A549 (cell line): Measurements from ENCODE around the gene SLC46A2. TPM values are rescaled to one million over a fixed set of nuclear protein-coding genes. Genes with fewer than 3 reads are reported as not detected.

Source experiments
- ATAC-seq, 2 experiments: fragments of 200-7000 bp in 1 of 2; fragments of >200 bp in 1 of 2; cut with Nextera tagmentation in 1 of 2; cut with Tn5 transposase in 1 of 2; 3 replicates each; pipeline versions ENCODE4 v1.8.0 to v1.9.1; 2018 to 2020; ENCODE audit warnings: mild to moderate bottlenecking in 1 of 2, moderate library complexity in 1 of 2
- CTCF ChIA-PET: fragments of 300-600 bp; sonication (Branson Sonifier 250); formaldehyde crosslinking; extraction: SDS; loops from one replicate; lab custom pipeline; 2021; ENCODE audit warnings: antibody characterized with exemption, inconsistent platforms; lab: Yijun Ruan, JAX
- POLR2A ChIA-PET: fragments of 350-600 bp; formaldehyde crosslinking; extraction: SDS; loops from one replicate; lab custom pipeline; 2021; ENCODE audit warnings: antibody characterized with exemption, inconsistent platforms; lab: Yijun Ruan, JAX
- DNase-seq, 2 experiments: peaks; one replicate each; pipeline versions ENCODE4 v3.0.0 to v3.0.0-alpha.2; 2011 to 2016; ENCODE audit warnings: low read depth in 1 of 2, low spot score in 1 of 2
- FAIRE-seq: peaks from 2 replicates; lab custom pipeline; 2011; peaks lifted over from hg19 to GRCh38; lab: Jason Lieb, UNC
- H3K27ac ChIP-seq, 2 experiments: fragments of >200 bp; sonication (Bioruptor Twin); formaldehyde crosslinking; 3 replicates each; pipeline ENCODE4 v1.5.1; 2016 to 2017
- H3K4me1 ChIP-seq: fragments of >200 bp; sonication (Bioruptor Twin); formaldehyde crosslinking; 3 replicates; pipeline ENCODE4 v1.6.1; 2016
- H3K4me2 ChIP-seq: fragments of >200 bp; sonication (Bioruptor Twin); formaldehyde crosslinking; 3 replicates; pipeline ENCODE4 v1.6.1; 2016
- H3K4me3 ChIP-seq: fragments of >200 bp; sonication (Bioruptor Twin); formaldehyde crosslinking; 3 replicates; pipeline ENCODE4 v1.5.1; 2016
- H3K9me3 ChIP-seq: fragments of >200 bp; sonication (Bioruptor Twin); formaldehyde crosslinking; 3 replicates; pipeline ENCODE4 v1.6.1; 2016
- CBX2 ChIP-seq: fragments of 200-600 bp; sonication (generic); IDR thresholded peaks from 2 replicates; pipeline ENCODE4 v1.6.1; 2016; ENCODE audit warnings: low read depth, mild to moderate bottlenecking, borderline replicate concordance
- CHD2 ChIP-seq: fragments of 150-350 bp; IDR thresholded peaks from 2 replicates; pipeline ENCODE4 v1.6.1; 2014; ENCODE audit warnings: low read length; ENCODE audit not compliant: partially characterized antibody
- CHD4 ChIP-seq: fragments of 200-600 bp; sonication (generic); IDR thresholded peaks from 2 replicates; pipeline ENCODE4 v1.6.1; 2016; ENCODE audit warnings: antibody characterized with exemption, mild to moderate bottlenecking, borderline replicate concordance
- EHMT2 ChIP-seq: fragments of 200-600 bp; sonication (generic); IDR thresholded peaks from 2 replicates; pipeline ENCODE4 v1.6.1; 2016; ENCODE audit warnings: antibody characterized with exemption, low read depth, mild to moderate bottlenecking, moderate library complexity
- FOSL2 ChIP-seq, 2 experiments: fragments of 450-650 bp in 1 of 2; fragments of >200 bp in 1 of 2; sonication (Bioruptor Twin) in 1 of 2; formaldehyde crosslinking; IDR thresholded peaks; 2 replicates each; pipeline versions ENCODE4 v1.5.0 to v1.6.1; 2016 to 2020; ENCODE audit warnings: mild to moderate bottlenecking in 1 of 2, moderate library complexity in 1 of 2
- FOXS1 ChIP-seq: fragments of 250-450 bp; sonication (Bioruptor Pico); IDR thresholded peaks from 2 replicates; pipeline ENCODE4 v1.5.0; 2020; ENCODE audit warnings: mild to moderate bottlenecking, moderate library complexity
- GATA3 ChIP-seq: IDR thresholded peaks from 2 replicates; pipeline ENCODE4 v1.6.1; 2012; ENCODE audit warnings: borderline replicate concordance
- HDAC2 ChIP-seq: fragments of 200-600 bp; sonication (generic); IDR thresholded peaks from 2 replicates; pipeline ENCODE4 v1.6.1; 2016
- HEYL ChIP-seq: fragments of 250-450 bp; sonication (Bioruptor Pico); IDR thresholded peaks from 2 replicates; pipeline ENCODE4 v1.8.0; 2021; ENCODE audit warnings: mild to moderate bottlenecking, moderate library complexity
- HOXB13 ChIP-seq: fragments of 250-450 bp; sonication (Bioruptor Pico); IDR thresholded peaks from 2 replicates; pipeline ENCODE4 v1.5.0; 2020; ENCODE audit warnings: low read depth, mild to moderate bottlenecking, moderate library complexity
- JUN ChIP-seq, 2 experiments: fragments of >200 bp; sonication (Bioruptor Twin); formaldehyde crosslinking; IDR thresholded peaks; 2 replicates in 1 of 2; 3 replicates in 1 of 2; pipeline ENCODE4 v1.6.1; 2016 to 2017
- KDM1A ChIP-seq: fragments of 200-600 bp; sonication (generic); IDR thresholded peaks from 2 replicates; pipeline ENCODE4 v1.6.1; 2016; ENCODE audit warnings: low read depth, mild to moderate bottlenecking
- KDM5A ChIP-seq: fragments of 200-600 bp; sonication (generic); IDR thresholded peaks from 2 replicates; pipeline ENCODE4 v1.6.1; 2016; ENCODE audit warnings: antibody characterized with exemption, mild to moderate bottlenecking
- NPAS2 ChIP-seq: fragments of 250-450 bp; sonication (Bioruptor Pico); IDR thresholded peaks from 2 replicates; pipeline ENCODE4 v1.8.0; 2022; ENCODE audit warnings: mild to moderate bottlenecking, moderate library complexity, borderline replicate concordance
- NR3C1 ChIP-seq: fragments of >200 bp; sonication (Bioruptor Twin); formaldehyde crosslinking; IDR thresholded peaks from 3 replicates; pipeline ENCODE4 v1.6.1; 2017
- RARB ChIP-seq: fragments of 250-450 bp; sonication (Bioruptor Pico); IDR thresholded peaks from 2 replicates; pipeline ENCODE4 v1.8.0; 2021; ENCODE audit warnings: mild to moderate bottlenecking, moderate library complexity
- RCOR1 ChIP-seq: fragments of 150-350 bp; IDR thresholded peaks from 2 replicates; pipeline ENCODE4 v1.6.1; 2014; ENCODE audit warnings: antibody characterized with exemption, low read length, low read depth
- RNF2 ChIP-seq: fragments of 200-600 bp; sonication (generic); IDR thresholded peaks from 2 replicates; pipeline ENCODE4 v1.6.1; 2016; ENCODE audit warnings: low read depth, mild to moderate bottlenecking, antibody characterized with exemption, moderate library complexity, borderline replicate concordance
- TFCP2L1 ChIP-seq: fragments of 250-450 bp; sonication (Bioruptor Pico); IDR thresholded peaks from 2 replicates; pipeline ENCODE4 v1.5.0; 2021; ENCODE audit warnings: mild to moderate bottlenecking
- TP53 ChIP-seq: fragments of 250-450 bp; sonication (Bioruptor Pico); IDR thresholded peaks from 2 replicates; pipeline ENCODE4 v1.5.0; 2021; ENCODE audit warnings: mild to moderate bottlenecking, moderate library complexity
- ZFP36 ChIP-seq: fragments of 450-650 bp; IDR thresholded peaks from 2 replicates; pipeline ENCODE4 v1.6.1; 2014; ENCODE audit warnings: borderline replicate concordance; ENCODE audit not compliant: partially characterized antibody
- WGBS: methylation state at CpG from one replicate; pipeline ENCODE4 v1.1.6; 2017; ENCODE audit errors: missing lambda C conversion rate; 5-methylcytosine and 5-hydroxymethylcytosine counted together
- polyA minus RNA-seq: library from RNA; depleted of rRNA, polyadenylated mRNA; stranded (reverse); fragments of >200 nt; gene quantifications from 2 replicates; pipeline ENCODE4 v1.2.3, GENCODE V29; 2011; rRNA and poly(A)+ RNA removed
- polyA plus RNA-seq, 4 experiments: library from polyadenylated mRNA; depleted of rRNA in 3 of 4; stranded (reverse); fragments of >200 nt; fragmentation: RNase III in 1 of 4; extraction: RNeasy Plus Mini Kit Qiagen cat#74134 plus additional on column Dnase treatment in 1 of 4; gene quantifications; 2 replicates in 3 of 4; 3 replicates in 1 of 4; pipeline ENCODE4 v1.2.3, GENCODE V29; 2011 to 2017
- TF ChIP-seq, protein P1 (sequence below): fragments of 450-650 bp; IDR thresholded peaks from 2 replicates; pipeline ENCODE4 v1.6.1; 2014; ENCODE audit warnings: antibody characterized with exemption
- TF ChIP-seq, protein P2 (sequence below): fragments of >200 bp; sonication (Bioruptor Twin); formaldehyde crosslinking; IDR thresholded peaks from 3 replicates; pipeline ENCODE4 v1.6.1; 2016
- TF ChIP-seq, protein P3 (sequence below): fragments of 200-600 bp; sonication (generic); IDR thresholded peaks from 2 replicates; pipeline ENCODE4 v1.6.1; 2016; ENCODE audit warnings: antibody characterized with exemption, mild to moderate bottlenecking, moderate library complexity
- TF ChIP-seq, protein P4 (sequence below): fragments of >200 bp; sonication (Bioruptor Twin); formaldehyde crosslinking; IDR thresholded peaks from 2 replicates; pipeline ENCODE4 v1.6.1; 2016

Gene SLC46A2, protein sequence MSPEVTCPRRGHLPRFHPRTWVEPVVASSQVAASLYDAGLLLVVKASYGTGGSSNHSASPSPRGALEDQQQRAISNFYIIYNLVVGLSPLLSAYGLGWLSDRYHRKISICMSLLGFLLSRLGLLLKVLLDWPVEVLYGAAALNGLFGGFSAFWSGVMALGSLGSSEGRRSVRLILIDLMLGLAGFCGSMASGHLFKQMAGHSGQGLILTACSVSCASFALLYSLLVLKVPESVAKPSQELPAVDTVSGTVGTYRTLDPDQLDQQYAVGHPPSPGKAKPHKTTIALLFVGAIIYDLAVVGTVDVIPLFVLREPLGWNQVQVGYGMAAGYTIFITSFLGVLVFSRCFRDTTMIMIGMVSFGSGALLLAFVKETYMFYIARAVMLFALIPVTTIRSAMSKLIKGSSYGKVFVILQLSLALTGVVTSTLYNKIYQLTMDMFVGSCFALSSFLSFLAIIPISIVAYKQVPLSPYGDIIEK
- polyA plus RNA-seq (2011; rRNA removed) (not detected in 2 replicates), polyA plus RNA-seq (2017; fragmentation: RNase III; extraction: RNeasy Plus Mini Kit Qiagen cat#74134 plus additional on column Dnase treatment) (not detected in 3 replicates), polyA minus RNA-seq (not detected in 2 replicates)
- not detected in 2 replicates for polyA plus RNA-seq (2012; cell fraction: cytosol; rRNA removed)
- polyA plus RNA-seq (2012; cell fraction: nucleus; rRNA removed), result not detected in 2 replicates

DNA sequence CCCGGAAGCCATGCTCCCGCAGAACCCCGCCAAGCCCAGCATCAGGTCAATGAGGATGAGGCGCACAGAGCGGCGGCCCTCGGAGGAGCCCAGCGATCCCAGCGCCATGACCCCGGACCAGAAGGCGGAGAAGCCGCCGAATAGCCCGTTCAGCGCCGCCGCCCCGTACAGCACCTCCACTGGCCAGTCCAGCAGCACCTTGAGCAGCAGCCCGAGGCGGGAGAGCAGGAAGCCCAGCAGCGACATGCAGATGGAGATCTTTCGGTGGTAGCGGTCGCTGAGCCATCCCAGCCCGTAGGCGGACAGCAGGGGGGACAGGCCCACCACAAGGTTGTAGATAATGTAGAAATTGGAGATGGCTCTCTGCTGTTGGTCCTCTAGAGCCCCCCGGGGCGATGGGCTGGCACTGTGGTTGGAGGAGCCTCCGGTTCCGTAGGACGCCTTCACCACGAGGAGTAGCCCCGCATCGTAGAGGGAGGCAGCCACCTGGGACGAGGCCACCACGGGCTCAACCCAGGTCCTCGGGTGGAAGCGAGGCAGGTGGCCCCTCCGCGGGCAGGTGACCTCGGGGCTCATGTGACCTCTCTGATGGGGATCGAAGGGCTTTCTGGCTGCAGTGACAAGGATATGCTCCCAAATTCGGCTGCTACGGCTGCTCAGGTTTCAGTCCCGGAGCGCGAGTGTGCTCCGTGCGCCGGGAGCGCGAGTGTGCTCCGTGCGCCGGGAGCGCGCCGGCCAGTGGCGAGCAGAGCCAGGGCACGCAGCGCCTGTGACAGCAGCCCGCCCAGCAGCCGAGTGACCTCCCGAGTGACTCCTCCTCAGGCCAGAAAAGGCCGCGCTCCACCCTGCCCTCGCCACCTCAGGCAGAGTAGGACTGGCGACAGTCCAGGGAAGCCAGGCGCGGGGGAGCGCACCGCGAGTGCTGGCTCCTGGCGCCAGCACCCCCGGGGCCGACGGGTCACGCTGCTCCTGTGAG is at the start of gene SLC46A2:
Gene SLC46A2, minus strand, starts transcription at position 771 of the 976 bp plus-strand sequence. Its CDS starts 195 bp downstream, at position 576.
- peak within 1 kb of the TSS; percentile 90 for H3K4me2 ChIP-seq

DNA sequence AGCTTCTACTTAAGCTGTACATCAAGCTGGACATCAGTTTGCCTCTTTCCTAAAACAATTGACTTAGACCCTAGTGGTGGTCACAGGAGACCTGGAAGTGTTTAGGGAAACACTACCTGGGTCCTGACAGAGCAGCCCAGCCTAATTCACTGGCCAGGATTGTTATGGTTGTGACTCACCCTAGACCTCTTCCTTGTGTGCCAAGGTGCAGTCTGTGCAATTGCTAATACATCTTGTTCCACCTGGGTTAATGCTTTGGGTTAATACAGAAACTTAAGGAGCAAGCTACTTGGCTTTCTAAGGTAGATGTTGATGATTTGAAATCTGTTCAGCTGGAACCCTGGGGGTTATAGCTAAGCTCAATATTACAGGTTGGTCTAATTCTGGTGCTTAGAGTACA is 48.7 kb upstream of the SLC46A2 start:
- no peak overlapping the region for H3K4me2 ChIP-seq
- no peak overlapping the region for H3K27ac ChIP-seq
- no peak for TF ChIP-seq ZFP36
- TF ChIP-seq HEYL (CRISPR knock-in tag), result no peak
- no peak for TF ChIP-seq GATA3
- TF ChIP-seq HDAC2, result no peak
- no peak for TF ChIP-seq HOXB13 (CRISPR knock-in tag)
- no peak for TF ChIP-seq EHMT2
- no peak for TF ChIP-seq TP53 (CRISPR knock-in tag)
- no peak for TF ChIP-seq RNF2
- no peak for DNase-seq
- H3K9me3 ChIP-seq, result no peaks in the 10 kb centered on the region; the same call in 2 of the 3 replicates
- CTCF ChIA-PET, result interaction anchor here (1.7 kb wide), 1 partner anchor 14 kb away, joined by 4 read pairs; no protein-coding TSS in a partner anchor
- H3K4me1 ChIP-seq, result no peaks in the 10 kb centered on the region
- no peak overlapping the region for H3K4me3 ChIP-seq
- no peak for FAIRE-seq
- POLR2A ChIA-PET, result no interaction called here
- ATAC-seq, result no peak

More for the DNA sequence above, at the start of gene SLC46A2:
- TF ChIP-seq CBX2 (no peak), NR3C1 (no peak), JUN (IDR thresholded peaks at IDR 0.05) (no peak), RCOR1 (no peak), HDAC2 (no peak), RARB (CRISPR knock-in tag) (no peak), CHD2 (no peak), HEYL (CRISPR knock-in tag) (no peak), KDM5A (no peak), NPAS2 (CRISPR knock-in tag) (no peak), FOXS1 (no peak), KDM1A (no peak), FOSL2 (IDR thresholded peaks at IDR 0.05) (no peak), FOSL2 (CRISPR knock-in tag; IDR thresholded peaks at IDR 0.05) (no peak), CHD4 (no peak), TFCP2L1 (CRISPR knock-in tag) (no peak)
- TF ChIP-seq, protein P1, sequence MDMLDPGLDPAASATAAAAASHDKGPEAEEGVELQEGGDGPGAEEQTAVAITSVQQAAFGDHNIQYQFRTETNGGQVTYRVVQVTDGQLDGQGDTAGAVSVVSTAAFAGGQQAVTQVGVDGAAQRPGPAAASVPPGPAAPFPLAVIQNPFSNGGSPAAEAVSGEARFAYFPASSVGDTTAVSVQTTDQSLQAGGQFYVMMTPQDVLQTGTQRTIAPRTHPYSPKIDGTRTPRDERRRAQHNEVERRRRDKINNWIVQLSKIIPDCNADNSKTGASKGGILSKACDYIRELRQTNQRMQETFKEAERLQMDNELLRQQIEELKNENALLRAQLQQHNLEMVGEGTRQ, result no peak
- TF ChIP-seq, protein P2, sequence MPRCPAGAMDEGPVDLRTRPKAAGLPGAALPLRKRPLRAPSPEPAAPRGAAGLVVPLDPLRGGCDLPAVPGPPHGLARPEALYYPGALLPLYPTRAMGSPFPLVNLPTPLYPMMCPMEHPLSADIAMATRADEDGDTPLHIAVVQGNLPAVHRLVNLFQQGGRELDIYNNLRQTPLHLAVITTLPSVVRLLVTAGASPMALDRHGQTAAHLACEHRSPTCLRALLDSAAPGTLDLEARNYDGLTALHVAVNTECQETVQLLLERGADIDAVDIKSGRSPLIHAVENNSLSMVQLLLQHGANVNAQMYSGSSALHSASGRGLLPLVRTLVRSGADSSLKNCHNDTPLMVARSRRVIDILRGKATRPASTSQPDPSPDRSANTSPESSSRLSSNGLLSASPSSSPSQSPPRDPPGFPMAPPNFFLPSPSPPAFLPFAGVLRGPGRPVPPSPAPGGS, result no peak
- TF ChIP-seq, protein P3, sequence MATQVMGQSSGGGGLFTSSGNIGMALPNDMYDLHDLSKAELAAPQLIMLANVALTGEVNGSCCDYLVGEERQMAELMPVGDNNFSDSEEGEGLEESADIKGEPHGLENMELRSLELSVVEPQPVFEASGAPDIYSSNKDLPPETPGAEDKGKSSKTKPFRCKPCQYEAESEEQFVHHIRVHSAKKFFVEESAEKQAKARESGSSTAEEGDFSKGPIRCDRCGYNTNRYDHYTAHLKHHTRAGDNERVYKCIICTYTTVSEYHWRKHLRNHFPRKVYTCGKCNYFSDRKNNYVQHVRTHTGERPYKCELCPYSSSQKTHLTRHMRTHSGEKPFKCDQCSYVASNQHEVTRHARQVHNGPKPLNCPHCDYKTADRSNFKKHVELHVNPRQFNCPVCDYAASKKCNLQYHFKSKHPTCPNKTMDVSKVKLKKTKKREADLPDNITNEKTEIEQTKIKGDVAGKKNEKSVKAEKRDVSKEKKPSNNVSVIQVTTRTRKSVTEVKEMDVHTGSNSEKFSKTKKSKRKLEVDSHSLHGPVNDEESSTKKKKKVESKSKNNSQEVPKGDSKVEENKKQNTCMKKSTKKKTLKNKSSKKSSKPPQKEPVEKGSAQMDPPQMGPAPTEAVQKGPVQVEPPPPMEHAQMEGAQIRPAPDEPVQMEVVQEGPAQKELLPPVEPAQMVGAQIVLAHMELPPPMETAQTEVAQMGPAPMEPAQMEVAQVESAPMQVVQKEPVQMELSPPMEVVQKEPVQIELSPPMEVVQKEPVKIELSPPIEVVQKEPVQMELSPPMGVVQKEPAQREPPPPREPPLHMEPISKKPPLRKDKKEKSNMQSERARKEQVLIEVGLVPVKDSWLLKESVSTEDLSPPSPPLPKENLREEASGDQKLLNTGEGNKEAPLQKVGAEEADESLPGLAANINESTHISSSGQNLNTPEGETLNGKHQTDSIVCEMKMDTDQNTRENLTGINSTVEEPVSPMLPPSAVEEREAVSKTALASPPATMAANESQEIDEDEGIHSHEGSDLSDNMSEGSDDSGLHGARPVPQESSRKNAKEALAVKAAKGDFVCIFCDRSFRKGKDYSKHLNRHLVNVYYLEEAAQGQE, result no peak
- TF ChIP-seq, protein P4, sequence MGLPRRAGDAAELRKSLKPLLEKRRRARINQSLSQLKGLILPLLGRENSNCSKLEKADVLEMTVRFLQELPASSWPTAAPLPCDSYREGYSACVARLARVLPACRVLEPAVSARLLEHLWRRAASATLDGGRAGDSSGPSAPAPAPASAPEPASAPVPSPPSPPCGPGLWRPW, result no peak
- ChIA-PET POLR2A (no interaction called here), CTCF (interaction anchor here (1.0 to 1.1 kb wide), 3 partner anchors 8 to 13 kb away, joined by 3 read pairs; no protein-coding TSS in a partner anchor)
- Histone ChIP-seq H3K9me3 (no peaks in the 10 kb centered on the region), H3K4me3 (peak within 1 kb of the TSS; percentile 41), H3K27ac (no peak within 1 kb of the TSS), H3K4me1 (no peaks in the 10 kb centered on the region)
- ATAC-seq, result peak; percentile 46 to 74; a peak in 4 of 6 replicates
- no peak for FAIRE-seq
- 40% methylated on average over 27 of the region's 78 CpGs for WGBS
- DNase-seq, result no peak
